Panc1 (cell line): ENCODE measurements around the gene PHACTR2. TPM values are rescaled to one million over a fixed set of nuclear protein-coding genes. Genes with fewer than 3 reads are reported as not detected.

Experiments used
- ATAC-seq: fragments of 200-7000 bp; cut with Tn5 transposase; 2 replicates; pipeline ENCODE4 v1.9.1; 2020; ENCODE audit warnings: mild to moderate bottlenecking, moderate library complexity
- BruUV-seq: library from RNA; stranded (reverse); fragments of 400-500 nt; replicated peaks from 2 replicates; lab custom pipeline; 2021; lab: Mats Ljungman, UMichigan
- CTCF ChIA-PET: fragments of 300-600 bp; sonication (Branson Sonifier 250); formaldehyde crosslinking; loops from one replicate; lab custom pipeline; 2022; ENCODE audit warnings: antibody characterized with exemption; lab: Charles Lee
- POLR2A ChIA-PET: fragments of 300-600 bp; sonication (Branson Sonifier 250); formaldehyde crosslinking; loops from one replicate; lab custom pipeline; 2022; ENCODE audit warnings: antibody characterized with exemption; lab: Charles Lee
- DNase-seq: peaks from one replicate; pipeline ENCODE4 v3.0.0-alpha.2; 2010; ENCODE audit warnings: low read depth, low spot score
- H3K27ac ChIP-seq: 2 replicates; pipeline ENCODE4 v1.5.1; 2011; ENCODE audit warnings: mild to moderate bottlenecking, low read length, inconsistent platforms
- H3K27me3 ChIP-seq: fragments of 200-500 bp; sonication (Bioruptor generic); 2 replicates; pipeline ENCODE4 v1.6.0; 2014; ENCODE audit warnings: low read length, inconsistent platforms; ENCODE audit not compliant: control insufficient read depth, insufficient read depth
- H3K36me3 ChIP-seq: fragments of 200-500 bp; sonication (Bioruptor generic); 2 replicates; pipeline ENCODE4 v1.5.1; 2014; ENCODE audit warnings: inconsistent platforms, mild to moderate bottlenecking, low read length, moderate library complexity; ENCODE audit not compliant: control insufficient read depth, insufficient read depth
- H3K4me1 ChIP-seq: 2 replicates; pipeline ENCODE4 v1.5.1; 2011; ENCODE audit warnings: inconsistent platforms, mild to moderate bottlenecking, low read length, moderate library complexity; ENCODE audit not compliant: control insufficient read depth, insufficient read depth
- H3K4me3 ChIP-seq, 2 experiments: 2 replicates each; pipeline ENCODE4 v1.5.1; 2011 to 2012; ENCODE audit warnings: low read depth in 2 of 2, low read length in 2 of 2, mild to moderate bottlenecking in 2 of 2, inconsistent platforms in 1 of 2, moderate library complexity in 1 of 2
- H3K9me3 ChIP-seq: fragments of 200-500 bp; sonication (Bioruptor generic); 2 replicates; pipeline ENCODE4 v1.5.1; 2014; ENCODE audit warnings: low read depth, mild to moderate bottlenecking, inconsistent platforms, low read length, moderate library complexity; ENCODE audit not compliant: control insufficient read depth, insufficient read depth
- CTCF ChIP-seq: fragments of 450-650 bp; IDR thresholded peaks from 2 replicates; pipeline ENCODE4 v1.5.1; 2017; ENCODE audit warnings: mild to moderate bottlenecking
- POLR2AphosphoS5 ChIP-seq: IDR thresholded peaks from 2 replicates; pipeline ENCODE4 v1.6.1; 2012; ENCODE audit warnings: mild to moderate bottlenecking, low read depth, low read length, moderate library complexity
- REST ChIP-seq, 2 experiments: IDR thresholded peaks; 2 replicates each; pipeline ENCODE4 v1.6.1; 2011 to 2012; ENCODE audit warnings: low read depth in 2 of 2, control low read depth in 1 of 2, low read length in 1 of 2, mild to moderate bottlenecking in 1 of 2, moderate library complexity in 1 of 2; ENCODE audit not compliant: insufficient read depth in 1 of 2
- SIN3A ChIP-seq: IDR thresholded peaks from 2 replicates; pipeline ENCODE4 v1.6.1; 2012; ENCODE audit warnings: low read depth, mild to moderate bottlenecking, low read length, moderate library complexity, borderline replicate concordance; ENCODE audit not compliant: insufficient read depth
- TCF7L2 ChIP-seq: IDR thresholded peaks from 2 replicates; pipeline ENCODE4 v1.6.1; 2011; ENCODE audit warnings: mild to moderate bottlenecking, low read depth, low read length, inconsistent platforms
- in situ Hi-C: cut with HindIII; loops from 2 replicates; pipeline ENCODE4 v1.10.0; 2016; ENCODE audit warnings: low sequenced_read_pairs, low pct_unique_long_range_greater_than_20kb
- intact Hi-C: fragments of 100-400 bp; cut with micrococcal nuclease; formaldehyde crosslinking; loops from one replicate; pipeline ENCODE4 v1.10.0; 2022; ENCODE audit not compliant: unreplicated experiment
- total RNA-seq: library from RNA; stranded (reverse); gene quantifications from one replicate; pipeline ENCODE4 v1.2.1, GENCODE V29; 2021; ENCODE audit not compliant: unreplicated experiment

The PHACTR2 gene
- total RNA-seq, 1 experiment from 2014 or later = 59.9 TPM

DNA sequence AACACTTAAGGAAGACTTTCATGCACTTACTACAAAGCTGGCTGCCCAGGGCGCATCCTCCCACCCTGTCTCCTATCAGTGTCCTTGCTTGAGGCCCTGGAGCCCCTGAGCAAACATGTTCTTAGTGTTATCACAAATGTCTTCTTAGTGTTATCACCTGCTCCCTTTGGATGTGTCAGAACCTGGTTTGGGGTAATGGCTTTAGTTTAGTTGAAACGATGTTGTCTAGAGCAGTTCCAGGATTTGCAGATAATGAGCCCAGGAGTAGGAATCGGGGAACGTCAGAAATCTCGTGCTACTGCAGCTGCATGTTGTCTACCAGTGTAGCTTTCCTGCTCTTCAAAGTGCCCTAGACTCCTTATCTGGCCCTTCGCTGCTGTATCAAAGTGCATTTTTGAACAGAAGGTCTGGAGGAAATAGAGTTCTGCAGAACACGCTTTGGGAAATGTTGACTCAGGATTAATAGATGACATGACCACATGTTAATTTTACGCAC is 69.6 kb downstream of the PHACTR2 start:
- H3K9me3 ChIP-seq = no peaks in the 10 kb centered on the region
- intact Hi-C loops = loop anchor here (10.0 kb wide), 1 partner anchor 173 kb away; no protein-coding TSS in a partner anchor
- BruUV-seq = no TSS peak
- no peak for DNase-seq
- no peak for ATAC-seq
- peaks cover 62% of the 10 kb centered on the region for H3K4me1 ChIP-seq
- peak overlapping the region; percentile 99 for H3K27ac ChIP-seq
- H3K4me3 ChIP-seq = no peak overlapping the region
- ChIA-PET POLR2A (interaction anchor here (0.7 kb wide), 1 partner anchor 265 kb away, joined by 5 read pairs; no protein-coding TSS in a partner anchor), CTCF (no interaction called here)
- in situ Hi-C loops = no loop called here
- H3K36me3 ChIP-seq = no peaks in the 10 kb centered on the region
- no peaks in the 10 kb centered on the region for H3K27me3 ChIP-seq
- no peak for TF ChIP-seq SIN3A
- TF ChIP-seq REST (IDR thresholded peaks at IDR 0.05; ENCODE audit: insufficient read depth in 1 of 2, low read depth in 2 of 2, low read length in 1 of 2) = no peak
- no peak for TF ChIP-seq CTCF
- TF ChIP-seq POLR2AphosphoS5 = no peak
- TF ChIP-seq TCF7L2 = no peak

GRCh38 chr6:143749891-143750290 is 72.1 kb downstream of the PHACTR2 start:
- no TSS peak for BruUV-seq
- in situ Hi-C loops = no loop called here
- CTCF ChIA-PET = no interaction called here
- intact Hi-C loops = loop anchor here (10.0 kb wide), 1 partner anchor 175 kb away; no protein-coding TSS in a partner anchor
- H3K4me1 ChIP-seq = peaks cover 40% of the 10 kb centered on the region
- DNase-seq = no peak
- no peaks in the 10 kb centered on the region for H3K9me3 ChIP-seq
- H3K36me3 ChIP-seq = no peaks in the 10 kb centered on the region; the same call in 1 of the 2 replicates
- H3K4me3 ChIP-seq = no peak overlapping the region
- H3K27ac ChIP-seq = peak overlapping the region; percentile 99
- TF ChIP-seq TCF7L2 = no peak
- TF ChIP-seq SIN3A = no peak
- TF ChIP-seq POLR2AphosphoS5 = no peak
- no peak for TF ChIP-seq REST (IDR thresholded peaks at IDR 0.05; ENCODE audit: insufficient read depth in 1 of 2, low read depth in 2 of 2, low read length in 1 of 2)
- TF ChIP-seq CTCF = no peak
- no peaks in the 10 kb centered on the region for H3K27me3 ChIP-seq
- no peak for ATAC-seq
- POLR2A ChIA-PET = interaction anchor here (0.6 kb wide), 1 partner anchor 70 kb away, joined by 3 read pairs; no protein-coding TSS in a partner anchor
